GM23338 (cell line): ENCODE results near the gene SYNE2. TPM values are rescaled to one million over a fixed set of nuclear protein-coding genes. Genes with fewer than 3 reads are reported as not detected.
"Not testable (repeated sequence)": the region's sequence is repeated elsewhere in the genome, so short reads cannot be mapped to it uniquely, and the experiment has no call there.

Source experiments
- ATAC-seq: fragments of 200-7000 bp; cut with Tn5 transposase; 3 replicates; pipeline ENCODE4 v1.9.1; 2020
- DNase-seq: peaks from one replicate; pipeline ENCODE4 v3.0.0-alpha.2; 2015; ENCODE audit warnings: low spot score
- H2AFZ ChIP-seq: fragments of 200-600 bp; sonication (generic); 2 replicates; pipeline ENCODE4 v1.8.0; 2016; ENCODE audit warnings: antibody characterized with exemption, mild to moderate bottlenecking, moderate library complexity
- H3F3A ChIP-seq: fragments of 200-600 bp; sonication (generic); replicated peaks from 2 replicates; pipeline ENCODE4 v1.8.0; 2017; ENCODE audit warnings: antibody characterized with exemption, mixed run types, low read depth
- H3K27ac ChIP-seq: fragments of 200-600 bp; sonication (generic); 2 replicates; pipeline ENCODE4 v1.6.1; 2016; ENCODE audit warnings: low read depth
- H3K27me3 ChIP-seq: fragments of 200-600 bp; sonication (generic); 2 replicates; pipeline ENCODE4 v1.8.0; 2016; ENCODE audit warnings: mild to moderate bottlenecking, mixed run types, moderate library complexity; ENCODE audit not compliant: insufficient read depth
- H3K36me3 ChIP-seq: fragments of 200-600 bp; sonication (generic); 2 replicates; pipeline ENCODE4 v1.8.0; 2016; ENCODE audit warnings: mild to moderate bottlenecking; ENCODE audit not compliant: insufficient read depth
- H3K4me1 ChIP-seq: fragments of 200-600 bp; sonication (generic); 2 replicates; pipeline ENCODE4 v1.8.0; 2016; ENCODE audit warnings: mild to moderate bottlenecking, moderate library complexity; ENCODE audit not compliant: insufficient read depth
- H3K4me2 ChIP-seq: fragments of 200-600 bp; sonication (generic); 2 replicates; pipeline ENCODE4 v1.7.1; 2017; ENCODE audit warnings: mixed run types
- H3K4me3 ChIP-seq: fragments of 200-600 bp; sonication (generic); 2 replicates; pipeline ENCODE4 v1.6.1; 2016; ENCODE audit warnings: mixed run types
- H3K79me2 ChIP-seq: fragments of 200-600 bp; sonication (generic); replicated peaks from 2 replicates; pipeline ENCODE4 v1.8.0; 2017; ENCODE audit warnings: mild to moderate bottlenecking; ENCODE audit not compliant: insufficient read depth
- H3K9me2 ChIP-seq: fragments of 200-600 bp; sonication (generic); 2 replicates; pipeline ENCODE4 v1.8.0; 2017; ENCODE audit not compliant: insufficient read depth
- H4K20me1 ChIP-seq: fragments of 200-600 bp; sonication (generic); replicated peaks from 2 replicates; pipeline ENCODE4 v1.8.0; 2017; ENCODE audit warnings: mild to moderate bottlenecking; ENCODE audit not compliant: insufficient read depth
- H3K27ac Mint-ChIP-seq: 2 replicates; pipeline ENCODE4 v1.8.0; 2020; ENCODE audit warnings: inconsistent platforms, mild to moderate bottlenecking, moderate library complexity, mixed read lengths
- H3K27me3 Mint-ChIP-seq: 3 replicates; pipeline ENCODE4 v1.8.0; 2022; ENCODE audit warnings: low read depth, mild to moderate bottlenecking, moderate library complexity, mixed read lengths, inconsistent platforms; ENCODE audit not compliant: insufficient read depth, poor library complexity
- H3K36me3 Mint-ChIP-seq: 3 replicates; pipeline ENCODE4 v1.8.0; 2021; ENCODE audit warnings: low read depth, mild to moderate bottlenecking, inconsistent platforms, moderate library complexity, mixed read lengths
- H3K4me1 Mint-ChIP-seq: 3 replicates; pipeline ENCODE4 v1.8.0; 2020; ENCODE audit warnings: mild to moderate bottlenecking, inconsistent platforms, mixed read lengths
- H3K4me3 Mint-ChIP-seq: 3 replicates; pipeline ENCODE4 v1.8.0; 2021; ENCODE audit warnings: moderate library complexity, mild to moderate bottlenecking, inconsistent platforms, mixed read lengths
- H3K9me3 Mint-ChIP-seq: 3 replicates; pipeline ENCODE4 v1.8.0; 2020; ENCODE audit warnings: moderate library complexity, mild to moderate bottlenecking, inconsistent platforms, mixed read lengths
- CREB1 ChIP-seq: fragments of 250-450 bp; sonication (Bioruptor Pico); IDR thresholded peaks from 2 replicates; pipeline ENCODE4 v1.5.0; 2020; ENCODE audit warnings: low read depth, mild to moderate bottlenecking, moderate library complexity
- CTCF ChIP-seq, 2 experiments: fragments of 200-600 bp in 1 of 2; sonication (generic) in 1 of 2; conservative IDR thresholded peaks; 2 replicates each; pipeline versions ENCODE4 v1.5.1 to v1.6.1; 2016 to 2017; ENCODE audit warnings: antibody characterized with exemption in 2 of 2, low read depth in 2 of 2, mild to moderate bottlenecking in 2 of 2, moderate library complexity in 1 of 2
- ETS1 ChIP-seq: IDR thresholded peaks from 2 replicates; pipeline ENCODE4 v1.6.1; 2016; ENCODE audit warnings: antibody characterized with exemption
- EZH2 ChIP-seq: fragments of 200-600 bp; sonication (generic); IDR thresholded peaks from one replicate; pipeline ENCODE4 v1.8.0; 2017; ENCODE audit warnings: antibody characterized with exemption, mild to moderate bottlenecking, low read depth; ENCODE audit not compliant: unreplicated experiment
- EZH2phosphoT487 ChIP-seq: fragments of 200-600 bp; sonication (generic); IDR thresholded peaks from one replicate; pipeline ENCODE4 v1.8.1; 2018; ENCODE audit warnings: antibody characterized with exemption; ENCODE audit not compliant: unreplicated experiment
- NANOG ChIP-seq: IDR thresholded peaks from 2 replicates; pipeline ENCODE4 v1.6.1; 2016; ENCODE audit warnings: antibody characterized with exemption, borderline replicate concordance
- POLR2AphosphoS5 ChIP-seq: IDR thresholded peaks from 2 replicates; pipeline ENCODE4 v1.6.1; 2016; ENCODE audit warnings: antibody characterized with exemption, low read depth
- STAT1 ChIP-seq: IDR thresholded peaks from one replicate; pipeline ENCODE4 v1.6.1; 2016; ENCODE audit warnings: antibody characterized with exemption; ENCODE audit not compliant: unreplicated experiment
- ZNF331 ChIP-seq: fragments of 250-450 bp; sonication (Bioruptor Pico); IDR thresholded peaks from 2 replicates; pipeline ENCODE4 v1.5.0; 2020; ENCODE audit warnings: low read depth, mild to moderate bottlenecking, moderate library complexity
- polyA plus RNA-seq: library from polyadenylated mRNA; unstranded; fragments of >200 nt; fragmentation: Nextera tagmentation; extraction: Ambion mirVana; gene quantifications from 2 replicates; pipeline ENCODE4 v1.2.1, GENCODE V29; 2016
- total RNA-seq: library from RNA; depleted of rRNA; stranded (reverse); fragments of >200 nt; shearing (Covaris generic); gene quantifications from 2 replicates; pipeline ENCODE4 v1.2.3, GENCODE V29; 2014

The SYNE2 gene
- total and polyA plus RNA-seq, 2 experiments from 2014 or later: 34.3 to 86.5 TPM

DNA sequence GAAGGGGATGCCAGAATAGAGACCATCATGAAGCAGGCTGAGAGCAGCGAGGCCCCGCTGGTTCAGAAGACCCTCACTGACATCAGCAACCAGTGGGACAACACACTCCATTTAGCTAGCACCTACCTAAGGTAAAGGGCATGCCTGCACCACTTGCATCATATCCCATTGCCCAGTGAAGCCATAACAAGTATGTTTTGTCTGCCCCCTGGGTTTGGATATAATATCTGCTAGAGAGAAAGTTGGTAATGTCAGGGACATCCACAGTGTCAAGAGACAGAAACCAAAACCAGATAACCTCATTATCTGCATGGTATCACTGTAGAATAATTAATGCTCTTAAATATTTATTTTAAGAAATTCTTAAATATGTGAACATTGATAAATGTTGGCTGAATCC, 173.8 kb downstream of the SYNE2 start (continued):
- no peak for TF ChIP-seq EZH2phosphoT487
- TF ChIP-seq STAT1: no peak
- no peak for TF ChIP-seq POLR2AphosphoS5
- TF ChIP-seq ZNF331 (CRISPR knock-in tag): no peak
- TF ChIP-seq NANOG: no peak
- TF ChIP-seq CTCF (conservative IDR thresholded peaks at IDR 0.05; ENCODE audit: low read depth in 2 of 2): no peak
- no peak for TF ChIP-seq ETS1

GRCh38 chr14:64035143-64035542, 182.3 kb downstream of the SYNE2 start:
- Mint-ChIP-seq H3K4me1 (peaks cover 5% of the 10 kb centered on the region; the same call in 2 of the 3 replicates), H3K4me3 (no peak overlapping the region), H3K36me3 (peaks cover 41% of the 10 kb centered on the region), H3K9me3 (peaks cover 25% of the 10 kb centered on the region), H3K27ac (no peak overlapping the region), H3K27me3 (peaks cover 2% of the 10 kb centered on the region)
- no peak overlapping the region for H3K27ac ChIP-seq
- no peaks in the 10 kb centered on the region for H3K79me2 ChIP-seq
- H2AFZ ChIP-seq: no peak overlapping the region
- H3K36me3 ChIP-seq: 0 out of 2 replicates have a peak, but pooled peaks cover 3% of the 10 kb centered on the region
- H3K9me2 ChIP-seq: no peaks in the 10 kb centered on the region
- ATAC-seq (no peak), DNase-seq (no peak)
- H3K4me2 ChIP-seq: no peak overlapping the region
- H3F3A ChIP-seq: no peaks in the 10 kb centered on the region
- TF ChIP-seq EZH2 (no peak), ETS1 (no peak), CREB1 (CRISPR knock-in tag) (no peak)
- H3K4me1 ChIP-seq: no peaks in the 10 kb centered on the region; the same call in 1 of the 2 replicates
- no peak overlapping the region for H3K4me3 ChIP-seq
- no peaks in the 10 kb centered on the region for H3K27me3 ChIP-seq
- H4K20me1 ChIP-seq: no peaks in the 10 kb centered on the region

- not testable (repeated sequence) for H3K36me3 ChIP-seq, H3K79me2 ChIP-seq, DNase-seq, H3K27me3 ChIP-seq, ATAC-seq, H3K4me2 ChIP-seq, H3K27me3 Mint-ChIP-seq, H3K4me3 ChIP-seq, H3K4me1 Mint-ChIP-seq, H3K9me2 ChIP-seq, H4K20me1 ChIP-seq, H3F3A ChIP-seq, H3K27ac ChIP-seq, H2AFZ ChIP-seq, H3K4me3 Mint-ChIP-seq, H3K4me1 ChIP-seq, H3K27ac Mint-ChIP-seq
- peaks cover 32% of the 10 kb centered on the region for H3K9me3 Mint-ChIP-seq
- H3K36me3 Mint-ChIP-seq: peaks cover 47% of the 10 kb centered on the region
Measured at GRCh38 chr14:64037869-64038745, 185.3 kb downstream of the SYNE2 start.
